Measurements from ENCODE around the gene HTR4. TPM values are rescaled to one million over a fixed set of nuclear protein-coding genes. Genes with fewer than 3 reads are reported as not detected.

HTR4 gene
- total RNA-seq, 2 experiments from 2014 or later: not detected

DNA sequence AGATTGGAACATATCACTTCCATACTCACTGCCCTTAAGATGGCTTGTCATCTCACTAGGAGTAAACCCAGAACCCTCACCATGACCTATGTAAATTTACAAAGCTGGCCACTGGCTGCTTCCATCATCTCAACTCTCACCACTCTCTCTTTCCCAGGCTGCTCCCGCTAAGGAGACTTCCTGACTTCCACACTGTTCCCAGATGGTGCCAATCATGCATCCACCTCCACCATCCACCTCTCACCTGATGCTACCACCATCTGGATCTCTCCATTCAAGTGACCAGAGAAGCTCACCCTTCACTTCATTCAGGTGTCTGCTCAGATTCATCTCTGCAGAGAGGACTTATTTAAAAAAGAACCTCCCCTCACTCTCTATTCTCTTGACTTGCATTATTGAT lies 91.3 kb downstream of the HTR4 start:
- H3K27ac Mint-ChIP-seq: no peak overlapping the region
- no peaks in the 10 kb centered on the region for H3K36me3 Mint-ChIP-seq (ENCODE audit: low read depth)
- H3K4me3 Mint-ChIP-seq: no peak overlapping the region
- POLR2A ChIA-PET: no interaction called here
- DNase-seq (no peak), ATAC-seq (no peak)
- no peaks in the 10 kb centered on the region for H3K4me1 Mint-ChIP-seq (ENCODE audit: low read depth)
- CTCF ChIA-PET: no interaction called here
- no peak for TF ChIP-seq CTCF (IDR thresholded peaks at IDR 0.05)
- intact Hi-C loops (cut with micrococcal nuclease): no loop called here
- no peaks in the 10 kb centered on the region for H3K9me3 Mint-ChIP-seq
- peaks cover 17% of the 10 kb centered on the region for H3K27me3 Mint-ChIP-seq

- ChIA-PET CTCF (no interaction called here), POLR2A (no interaction called here)
- intact Hi-C loops (cut with micrococcal nuclease): no loop called here
- Mint-ChIP-seq H3K27me3 (peaks cover 19% of the 10 kb centered on the region), H3K9me3 (no peaks in the 10 kb centered on the region), H3K4me3 (no peak overlapping the region), H3K4me1 (ENCODE audit: low read depth) (no peaks in the 10 kb centered on the region), H3K27ac (no peak overlapping the region), H3K36me3 (ENCODE audit: low read depth) (no peaks in the 10 kb centered on the region)
- no peak for ATAC-seq
- no peak for TF ChIP-seq CTCF (IDR thresholded peaks at IDR 0.05)
- DNase-seq: no peak
Measured at GRCh38 chr5:148561801-148562311, 92.5 kb downstream of the HTR4 start.

- no peak for TF ChIP-seq CTCF (IDR thresholded peaks at IDR 0.05)
- H3K4me3 Mint-ChIP-seq: no peak overlapping the region
- H3K9me3 Mint-ChIP-seq: no peaks in the 10 kb centered on the region
- POLR2A ChIA-PET: no interaction called here
- CTCF ChIA-PET: no interaction called here
- no peak overlapping the region for H3K27ac Mint-ChIP-seq
- H3K27me3 Mint-ChIP-seq: peaks cover 22% of the 10 kb centered on the region
- DNase-seq (no peak), ATAC-seq (no peak)
- H3K36me3 Mint-ChIP-seq (ENCODE audit: low read depth): no peaks in the 10 kb centered on the region
- no peaks in the 10 kb centered on the region for H3K4me1 Mint-ChIP-seq (ENCODE audit: low read depth)
- intact Hi-C loops (cut with micrococcal nuclease): no loop called here
Measured at GRCh38 chr5:148559461-148559860, 94.9 kb downstream of the HTR4 start.

- Mint-ChIP-seq H3K27ac (no peak overlapping the region), H3K36me3 (ENCODE audit: low read depth) (no peaks in the 10 kb centered on the region), H3K4me3 (no peak overlapping the region), H3K4me1 (ENCODE audit: low read depth) (no peaks in the 10 kb centered on the region), H3K27me3 (peaks cover 20% of the 10 kb centered on the region), H3K9me3 (no peaks in the 10 kb centered on the region)
- no peak for TF ChIP-seq CTCF (IDR thresholded peaks at IDR 0.05)
- DNase-seq (no peak), ATAC-seq (no peak)
- POLR2A ChIA-PET: no interaction called here
- intact Hi-C loops (cut with micrococcal nuclease): no loop called here
- CTCF ChIA-PET: no interaction called here
Measured at GRCh38 chr5:148558892-148559291, 95.4 kb downstream of the HTR4 start.

DNA sequence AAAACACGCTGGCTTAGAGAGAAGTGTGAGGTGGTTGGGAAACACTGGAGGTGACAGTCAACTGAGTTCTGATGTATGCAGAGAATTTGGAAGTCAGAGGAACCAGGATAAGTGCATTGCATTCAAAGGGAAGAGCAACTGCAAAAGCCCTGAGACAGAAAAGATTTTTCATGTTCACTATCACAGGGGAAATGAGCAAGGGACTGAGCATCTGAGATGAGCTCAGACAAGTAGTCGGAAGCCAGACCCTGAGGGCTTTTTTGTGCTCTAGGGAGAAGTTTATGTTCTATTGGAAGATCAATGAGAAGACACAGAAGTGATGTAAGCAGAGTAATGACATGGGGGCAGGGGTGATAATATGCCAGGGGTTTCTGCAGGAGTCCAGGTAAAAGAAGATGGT lies 97.5 kb downstream of the HTR4 start:
- no peak for ATAC-seq
- DNase-seq: no peak
- peaks cover 14% of the 10 kb centered on the region for H3K27me3 Mint-ChIP-seq
- TF ChIP-seq CTCF (IDR thresholded peaks at IDR 0.05): no peak
- no peaks in the 10 kb centered on the region for H3K9me3 Mint-ChIP-seq
- POLR2A ChIA-PET: no interaction called here
- no peak overlapping the region for H3K27ac Mint-ChIP-seq
- no peaks in the 10 kb centered on the region for H3K4me1 Mint-ChIP-seq (ENCODE audit: low read depth)
- intact Hi-C loops (cut with micrococcal nuclease): no loop called here
- H3K36me3 Mint-ChIP-seq (ENCODE audit: low read depth): no peaks in the 10 kb centered on the region
- CTCF ChIA-PET: interaction anchor here (1.0 kb wide), 1 partner anchor 174 kb away, joined by 3 read pairs; no protein-coding TSS in a partner anchor
- H3K4me3 Mint-ChIP-seq: no peak overlapping the region

Measured in activated CD8-positive, alpha-beta T cell treated with anti-CD3 and anti-CD28 coated beads for 36 hours (primary cell).